ENCODE data around the gene SPG21.

Gene SPG21

DNA sequence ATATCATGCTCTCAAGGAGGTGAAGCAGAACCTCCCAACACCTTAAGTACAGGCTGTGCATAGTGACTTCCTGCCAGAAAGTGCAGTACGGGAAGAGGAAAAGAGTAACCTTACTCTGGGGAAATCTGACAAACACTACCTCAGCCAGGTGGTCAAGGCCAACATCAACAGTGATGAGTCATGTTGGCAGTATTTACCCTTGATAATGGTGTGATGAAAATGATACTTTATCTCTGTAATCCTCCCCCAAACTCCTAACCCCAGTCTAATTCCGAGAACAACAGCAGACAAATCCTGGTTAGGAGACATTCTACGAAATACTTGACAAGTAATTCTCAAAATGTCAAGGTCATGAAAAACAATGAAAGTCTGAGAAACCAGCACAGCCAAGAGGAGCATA, 51.5 kb downstream of the SPG21 start:
- DNase-seq (ENCODE audit: low read depth), result no peak
- no peak overlapping the region for H3K4me3 ChIP-seq (ENCODE audit: control insufficient read depth, low read depth, low read length)
- TF ChIP-seq, protein P1, sequence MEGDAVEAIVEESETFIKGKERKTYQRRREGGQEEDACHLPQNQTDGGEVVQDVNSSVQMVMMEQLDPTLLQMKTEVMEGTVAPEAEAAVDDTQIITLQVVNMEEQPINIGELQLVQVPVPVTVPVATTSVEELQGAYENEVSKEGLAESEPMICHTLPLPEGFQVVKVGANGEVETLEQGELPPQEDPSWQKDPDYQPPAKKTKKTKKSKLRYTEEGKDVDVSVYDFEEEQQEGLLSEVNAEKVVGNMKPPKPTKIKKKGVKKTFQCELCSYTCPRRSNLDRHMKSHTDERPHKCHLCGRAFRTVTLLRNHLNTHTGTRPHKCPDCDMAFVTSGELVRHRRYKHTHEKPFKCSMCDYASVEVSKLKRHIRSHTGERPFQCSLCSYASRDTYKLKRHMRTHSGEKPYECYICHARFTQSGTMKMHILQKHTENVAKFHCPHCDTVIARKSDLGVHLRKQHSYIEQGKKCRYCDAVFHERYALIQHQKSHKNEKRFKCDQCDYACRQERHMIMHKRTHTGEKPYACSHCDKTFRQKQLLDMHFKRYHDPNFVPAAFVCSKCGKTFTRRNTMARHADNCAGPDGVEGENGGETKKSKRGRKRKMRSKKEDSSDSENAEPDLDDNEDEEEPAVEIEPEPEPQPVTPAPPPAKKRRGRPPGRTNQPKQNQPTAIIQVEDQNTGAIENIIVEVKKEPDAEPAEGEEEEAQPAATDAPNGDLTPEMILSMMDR (IDR thresholded peaks at IDR 0.05; ENCODE audit: control insufficient read depth, insufficient read depth, low read depth, low read length, missing control alignments), result no peak

DNA sequence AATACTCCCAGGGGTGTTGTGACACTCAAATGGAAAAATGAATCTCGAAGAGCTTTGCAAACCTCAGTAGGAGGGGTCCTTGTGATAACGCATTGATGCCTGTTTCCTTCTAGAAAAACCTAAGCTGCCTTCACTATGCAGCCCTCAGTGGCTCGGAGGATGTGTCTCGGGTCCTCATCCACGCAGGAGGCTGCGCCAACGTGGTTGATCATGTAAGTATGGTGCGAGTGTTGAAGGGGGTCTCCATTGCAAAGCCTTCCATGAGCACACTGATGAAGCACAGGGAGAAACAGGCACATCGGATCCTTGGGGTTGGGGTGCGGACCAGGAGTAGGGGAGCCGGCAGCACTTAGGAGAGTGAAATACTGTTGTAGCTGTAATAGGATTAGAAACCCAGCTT, 55.7 kb downstream of the SPG21 start:
- TF ChIP-seq, protein P1 (IDR thresholded peaks at IDR 0.05; ENCODE audit: control insufficient read depth, insufficient read depth, low read depth, low read length, missing control alignments), result no peak
- no peak for DNase-seq (ENCODE audit: low read depth)

DNA sequence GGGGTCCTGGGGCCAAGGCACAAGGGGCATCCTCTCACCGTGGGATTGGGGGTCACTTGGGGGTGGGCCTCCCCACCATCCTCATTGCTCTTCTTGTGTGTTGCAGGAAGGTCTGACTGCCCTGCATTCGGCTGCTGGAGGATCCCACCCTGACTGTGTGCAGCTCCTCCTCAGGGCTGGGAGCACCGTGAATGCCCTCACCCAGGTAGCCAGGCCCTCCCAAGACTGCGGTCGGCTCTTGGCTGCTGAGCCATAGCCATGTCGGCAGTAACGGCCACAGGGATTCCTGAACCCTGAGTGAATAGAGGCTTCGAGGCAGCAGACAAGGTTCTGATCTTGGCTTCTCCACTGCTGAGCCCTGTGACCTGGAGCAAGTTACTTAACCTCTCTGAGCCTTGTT, 58.3 kb downstream of the SPG21 start:
- no peak for DNase-seq (ENCODE audit: low read depth)
- TF ChIP-seq, protein P1 (IDR thresholded peaks at IDR 0.05; ENCODE audit: control insufficient read depth, insufficient read depth, low read depth, low read length, missing control alignments), result no peak
- no peak overlapping the region for H3K4me3 ChIP-seq (ENCODE audit: control insufficient read depth, low read depth, low read length)

More for the DNA sequence above, 55.7 kb downstream of the SPG21 start:
- H3K4me3 ChIP-seq (ENCODE audit: control insufficient read depth, low read depth, low read length), result no peak overlapping the region

DNA sequence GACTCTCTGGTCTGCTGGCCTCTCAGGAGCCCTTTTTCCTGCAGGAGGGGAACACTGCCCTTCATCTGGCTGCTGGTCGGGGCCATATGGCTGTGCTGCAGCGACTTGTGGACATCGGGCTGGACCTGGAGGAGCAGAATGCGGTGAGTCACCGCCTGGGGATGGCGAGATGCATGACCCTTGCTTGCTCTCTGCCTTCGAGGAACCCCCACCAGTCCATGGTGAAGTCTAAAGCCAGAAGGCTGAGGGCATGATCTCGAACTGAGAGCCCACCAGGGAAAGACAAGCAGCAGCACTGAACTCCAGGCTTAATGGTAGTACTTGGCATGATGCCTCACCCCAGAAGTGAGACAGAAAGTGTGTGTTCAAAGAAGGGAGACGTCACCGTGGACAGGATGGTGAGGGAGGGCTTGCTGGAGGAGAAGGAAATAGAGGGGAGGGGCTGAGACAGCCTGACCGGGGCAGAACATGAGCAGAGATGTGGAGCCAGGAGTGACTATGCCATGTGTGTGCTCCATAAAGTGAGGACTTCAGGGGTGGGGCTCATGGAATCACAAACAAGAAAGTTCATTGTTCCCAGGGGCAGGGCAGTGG, 58.8 kb downstream of the SPG21 start:
- no peak overlapping the region for H3K4me3 ChIP-seq (ENCODE audit: control insufficient read depth, low read depth, low read length)
- no peak for DNase-seq (ENCODE audit: low read depth)
- TF ChIP-seq, protein P1 (IDR thresholded peaks at IDR 0.05; ENCODE audit: control insufficient read depth, insufficient read depth, low read depth, low read length, missing control alignments), result no peak

DNA sequence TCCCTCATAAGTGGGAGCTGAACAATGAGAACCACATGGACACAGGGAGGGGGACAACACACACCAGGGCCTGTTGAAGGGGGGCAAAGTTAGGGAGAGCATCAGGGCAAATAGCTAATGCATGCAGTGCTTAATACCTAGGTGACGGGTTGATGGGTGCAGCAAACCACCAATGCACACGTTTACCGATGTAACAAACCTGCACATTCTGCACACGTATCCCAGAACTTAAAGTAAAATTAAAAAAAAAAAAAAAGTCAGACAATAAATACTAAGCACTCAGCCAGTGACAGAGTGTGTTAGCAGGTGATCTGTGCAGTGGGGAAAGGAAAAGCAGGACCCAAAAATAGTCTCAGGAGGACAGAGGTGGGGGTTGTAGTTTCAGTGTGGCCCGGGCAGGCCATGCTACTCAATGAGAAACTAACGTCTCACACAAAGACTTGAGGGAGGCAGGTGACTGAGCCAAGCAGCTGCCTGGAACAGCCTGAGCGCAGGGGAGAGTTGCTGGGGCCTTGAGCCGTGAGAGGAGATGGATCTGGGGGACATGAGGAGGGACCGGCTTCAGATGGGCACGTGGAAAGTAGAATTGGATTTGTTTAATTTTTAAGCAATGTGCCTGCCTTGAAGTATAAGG, 59.6 kb downstream of the SPG21 start:
- no peak for DNase-seq (ENCODE audit: low read depth)
- no peak overlapping the region for H3K4me3 ChIP-seq (ENCODE audit: control insufficient read depth, low read depth, low read length)

DNA sequence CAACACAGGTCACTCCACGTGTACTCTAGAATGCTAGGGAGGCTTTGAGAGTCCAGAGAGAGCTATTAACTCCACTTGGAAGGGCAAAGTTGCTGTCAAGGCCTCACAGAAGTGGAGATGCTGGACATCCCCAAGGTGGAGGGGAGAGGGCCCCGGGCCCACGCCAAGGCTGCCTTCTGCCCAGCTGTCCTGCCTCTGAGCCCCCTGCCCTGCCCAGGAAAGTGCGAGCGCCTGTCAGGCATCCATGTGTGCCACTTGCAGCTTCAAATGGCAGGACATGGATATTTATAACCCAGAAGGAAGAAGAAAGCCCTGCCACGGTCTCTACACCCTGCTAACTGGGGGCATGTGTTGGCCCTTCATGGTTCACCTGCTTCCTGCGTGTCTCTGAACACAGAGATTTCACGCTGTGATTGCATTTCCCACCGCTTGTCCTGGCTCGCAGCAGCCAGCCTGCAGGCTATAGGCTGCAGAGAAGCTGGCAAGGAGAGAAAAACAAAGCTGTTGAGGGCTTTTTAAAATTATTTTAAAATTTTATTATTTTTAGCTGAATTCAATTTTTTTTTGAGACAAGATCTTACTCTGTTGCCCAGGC, 61.0 kb downstream of the SPG21 start:
- H3K4me3 ChIP-seq (ENCODE audit: control insufficient read depth, low read depth, low read length), result no peak overlapping the region
- TF ChIP-seq, protein P1 (IDR thresholded peaks at IDR 0.05; ENCODE audit: control insufficient read depth, insufficient read depth, low read depth, low read length, missing control alignments), result no peak
- DNase-seq (ENCODE audit: low read depth), result no peak

More for the DNA sequence above, 59.6 kb downstream of the SPG21 start:
- TF ChIP-seq, protein P1 (IDR thresholded peaks at IDR 0.05; ENCODE audit: control insufficient read depth, insufficient read depth, low read depth, low read length, missing control alignments), result no peak

Measured in AG09309 (cell line).